BJ (cell line): ENCODE results near the gene CXXC1. TPM values are rescaled to one million over a fixed set of nuclear protein-coding genes. Genes with fewer than 3 reads are reported as not detected.

Experiments used
- CTCF ChIA-PET: fragments of 350-600 bp; formaldehyde crosslinking; extraction: SDS; loops from one replicate; lab custom pipeline; 2021; ENCODE audit warnings: antibody characterized with exemption, inconsistent platforms; lab: Yijun Ruan, JAX
- POLR2A ChIA-PET: fragments of 300-600 bp; sonication (Branson Sonifier 250); formaldehyde crosslinking; extraction: SDS; loops from one replicate; lab custom pipeline; 2021; ENCODE audit warnings: antibody characterized with exemption; lab: Charles Lee
- DNase-seq: peaks from one replicate; pipeline ENCODE4 v3.0.0-alpha.2; 2011; ENCODE audit warnings: low read depth
- H3K27me3 ChIP-seq: 2 replicates; pipeline ENCODE4 v1.6.0; 2011; ENCODE audit warnings: low read length; ENCODE audit not compliant: control insufficient read depth, insufficient read depth
- H3K36me3 ChIP-seq: 2 replicates; pipeline ENCODE4 v1.5.1; 2011; ENCODE audit warnings: low read length; ENCODE audit not compliant: control insufficient read depth, insufficient read depth
- H3K4me3 ChIP-seq: 2 replicates; pipeline ENCODE4 v1.5.1; 2011; ENCODE audit warnings: low read depth, mild to moderate bottlenecking, control low read depth, low read length
- polyA plus RNA-seq: library from polyadenylated mRNA; depleted of rRNA; stranded (reverse); fragments of >200 nt; gene quantifications from 2 replicates; pipeline ENCODE4 v1.2.3, GENCODE V29; 2011
- TF ChIP-seq, protein P1 (sequence below): IDR thresholded peaks from 2 replicates; pipeline ENCODE4 v1.5.1; 2011; ENCODE audit warnings: low read depth, mild to moderate bottlenecking, control low read depth, inconsistent platforms, low read length, moderate library complexity; ENCODE audit not compliant: insufficient read depth

Gene CXXC1
- polyA plus RNA-seq, 1 experiment = 51.2 TPM

DNA sequence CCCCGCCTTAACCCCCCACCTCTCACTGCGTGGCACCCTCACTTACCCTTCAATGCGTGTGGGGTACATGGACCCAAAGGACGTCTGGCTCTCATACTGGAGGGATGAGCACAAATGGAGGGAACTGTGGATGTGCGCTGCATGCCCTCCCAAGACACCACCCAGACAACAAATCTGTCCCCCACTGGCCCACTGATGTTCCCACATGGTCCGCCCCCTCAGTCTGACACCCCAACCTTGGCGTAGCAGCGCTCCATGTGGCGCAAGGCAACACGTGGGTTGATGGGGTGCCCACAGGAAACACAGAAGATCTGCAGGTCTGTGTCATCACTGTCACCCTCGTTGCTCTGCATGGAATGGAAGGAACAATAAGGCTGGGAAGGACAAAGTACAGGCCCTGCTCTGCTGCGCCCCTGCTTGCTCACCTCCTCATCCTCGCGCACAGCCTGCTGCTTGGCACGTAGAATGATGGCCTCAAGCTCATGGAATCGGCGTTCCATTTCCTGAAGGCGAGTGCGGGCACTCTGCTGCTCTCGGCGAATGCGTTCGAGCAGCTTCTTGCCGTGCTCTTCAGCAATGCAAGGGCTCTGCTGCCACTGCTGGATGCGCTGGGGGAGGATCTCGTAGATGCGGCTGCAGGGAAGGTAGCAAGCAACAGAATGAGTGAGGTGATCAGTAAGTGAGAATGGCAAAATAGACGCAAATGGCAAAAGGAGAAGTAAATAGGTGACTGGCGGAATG, 3.9 kb downstream of the CXXC1 start:
- CTCF ChIA-PET = interaction anchor here (0.9 kb wide), 1 partner anchor 74 kb away, joined by 4 read pairs; no protein-coding TSS in a partner anchor
- Histone ChIP-seq H3K27me3 (no peaks in the 10 kb centered on the region), H3K36me3 (peaks cover 21% of the 10 kb centered on the region), H3K4me3 (no peak overlapping the region)
- DNase-seq = no peak
- POLR2A ChIA-PET = no interaction called here
- TF ChIP-seq, protein P1, sequence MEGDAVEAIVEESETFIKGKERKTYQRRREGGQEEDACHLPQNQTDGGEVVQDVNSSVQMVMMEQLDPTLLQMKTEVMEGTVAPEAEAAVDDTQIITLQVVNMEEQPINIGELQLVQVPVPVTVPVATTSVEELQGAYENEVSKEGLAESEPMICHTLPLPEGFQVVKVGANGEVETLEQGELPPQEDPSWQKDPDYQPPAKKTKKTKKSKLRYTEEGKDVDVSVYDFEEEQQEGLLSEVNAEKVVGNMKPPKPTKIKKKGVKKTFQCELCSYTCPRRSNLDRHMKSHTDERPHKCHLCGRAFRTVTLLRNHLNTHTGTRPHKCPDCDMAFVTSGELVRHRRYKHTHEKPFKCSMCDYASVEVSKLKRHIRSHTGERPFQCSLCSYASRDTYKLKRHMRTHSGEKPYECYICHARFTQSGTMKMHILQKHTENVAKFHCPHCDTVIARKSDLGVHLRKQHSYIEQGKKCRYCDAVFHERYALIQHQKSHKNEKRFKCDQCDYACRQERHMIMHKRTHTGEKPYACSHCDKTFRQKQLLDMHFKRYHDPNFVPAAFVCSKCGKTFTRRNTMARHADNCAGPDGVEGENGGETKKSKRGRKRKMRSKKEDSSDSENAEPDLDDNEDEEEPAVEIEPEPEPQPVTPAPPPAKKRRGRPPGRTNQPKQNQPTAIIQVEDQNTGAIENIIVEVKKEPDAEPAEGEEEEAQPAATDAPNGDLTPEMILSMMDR = no peak

DNA sequence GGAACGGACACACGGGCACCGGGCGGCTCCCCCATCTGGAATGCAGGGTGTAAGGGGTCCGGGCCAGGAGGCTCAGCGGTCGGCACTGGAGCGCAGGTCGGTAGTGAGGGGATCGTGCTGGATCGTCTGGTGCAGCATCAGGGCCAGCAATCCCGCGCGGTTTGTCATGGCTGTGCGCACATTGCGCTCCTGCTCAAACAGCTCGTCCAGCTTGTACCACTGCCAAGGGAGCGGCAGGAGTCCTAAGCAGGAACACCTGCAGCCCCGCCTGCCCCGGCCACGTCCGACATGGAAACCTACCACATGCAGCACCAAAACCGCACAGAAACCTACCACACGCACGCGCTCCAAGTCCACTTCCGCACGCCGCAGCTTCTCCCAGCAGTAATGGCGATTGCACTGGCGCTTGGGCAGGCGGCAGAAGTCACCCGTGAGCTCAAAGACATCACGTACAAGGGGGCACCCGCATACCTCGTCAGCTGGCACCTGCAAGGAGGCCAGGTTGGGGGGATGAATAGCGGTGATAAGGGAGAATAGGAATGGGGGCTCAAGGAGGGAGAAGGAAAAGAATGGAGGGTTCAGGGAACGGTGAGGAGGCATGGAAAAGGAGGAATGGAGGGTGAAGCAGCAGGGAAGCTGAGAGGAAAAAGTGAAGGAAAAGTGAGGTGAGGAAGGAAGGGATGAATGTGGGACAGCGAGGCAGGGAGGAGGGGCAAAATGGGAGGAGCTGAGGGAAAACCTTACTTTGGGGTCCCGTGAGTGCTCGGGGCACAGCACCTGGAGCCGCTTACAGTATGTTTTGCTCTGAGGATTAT, 4.8 kb downstream of the CXXC1 start:
- Histone ChIP-seq H3K27me3 (no peaks in the 10 kb centered on the region), H3K4me3 (no peak overlapping the region), H3K36me3 (peaks cover 21% of the 10 kb centered on the region)
- ChIA-PET POLR2A (no interaction called here), CTCF (interaction anchor here (0.9 to 1.6 kb wide), 2 partner anchors 10 to 75 kb away, joined by 3 to 4 read pairs; no protein-coding TSS in a partner anchor)
- TF ChIP-seq, protein P1 = no peak
- DNase-seq = no peak

DNA sequence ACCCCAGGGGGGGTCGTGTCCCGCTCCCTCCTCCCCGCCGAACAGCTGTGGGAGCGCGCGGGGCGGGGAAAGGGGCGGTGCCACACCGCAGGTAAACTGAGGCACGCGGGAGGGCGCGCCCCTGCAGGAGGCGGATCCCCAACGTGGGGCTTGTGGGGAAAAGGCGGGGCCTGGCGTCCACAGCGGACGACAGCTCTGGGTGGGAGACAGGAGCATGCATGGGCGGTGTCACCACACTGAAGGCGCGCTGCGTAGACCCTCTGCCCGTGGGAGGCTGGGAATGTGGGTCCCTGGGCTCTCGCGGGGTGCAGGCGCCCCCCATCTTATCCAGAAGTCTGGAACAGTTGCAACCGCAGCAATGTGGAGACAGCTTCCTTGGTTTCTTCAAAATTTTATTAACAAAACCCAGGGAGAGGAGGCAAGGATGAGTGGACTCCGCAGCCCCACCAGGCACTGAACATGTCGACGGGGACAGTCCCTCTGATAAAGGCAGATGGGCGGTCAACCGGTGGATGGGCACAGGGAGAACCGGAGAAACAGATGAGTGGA, 5.4 kb downstream of the CXXC1 start:
- Histone ChIP-seq H3K4me3 (peak overlapping the region; percentile 89), H3K36me3 (peaks cover 22% of the 10 kb centered on the region), H3K27me3 (no peaks in the 10 kb centered on the region)
- POLR2A ChIA-PET = interaction anchor here (0.6 kb wide), 4 partner anchors 83 to 1447 kb away, joined by 3 to 4 read pairs (median 3); no protein-coding TSS in a partner anchor
- TF ChIP-seq, protein P1 = no peak
- no peak for DNase-seq
- CTCF ChIA-PET = interaction anchor here (0.6 to 1.6 kb wide), 3 partner anchors 9 to 13 kb away, joined by 3 to 6 read pairs (median 3); no protein-coding TSS in a partner anchor

DNA sequence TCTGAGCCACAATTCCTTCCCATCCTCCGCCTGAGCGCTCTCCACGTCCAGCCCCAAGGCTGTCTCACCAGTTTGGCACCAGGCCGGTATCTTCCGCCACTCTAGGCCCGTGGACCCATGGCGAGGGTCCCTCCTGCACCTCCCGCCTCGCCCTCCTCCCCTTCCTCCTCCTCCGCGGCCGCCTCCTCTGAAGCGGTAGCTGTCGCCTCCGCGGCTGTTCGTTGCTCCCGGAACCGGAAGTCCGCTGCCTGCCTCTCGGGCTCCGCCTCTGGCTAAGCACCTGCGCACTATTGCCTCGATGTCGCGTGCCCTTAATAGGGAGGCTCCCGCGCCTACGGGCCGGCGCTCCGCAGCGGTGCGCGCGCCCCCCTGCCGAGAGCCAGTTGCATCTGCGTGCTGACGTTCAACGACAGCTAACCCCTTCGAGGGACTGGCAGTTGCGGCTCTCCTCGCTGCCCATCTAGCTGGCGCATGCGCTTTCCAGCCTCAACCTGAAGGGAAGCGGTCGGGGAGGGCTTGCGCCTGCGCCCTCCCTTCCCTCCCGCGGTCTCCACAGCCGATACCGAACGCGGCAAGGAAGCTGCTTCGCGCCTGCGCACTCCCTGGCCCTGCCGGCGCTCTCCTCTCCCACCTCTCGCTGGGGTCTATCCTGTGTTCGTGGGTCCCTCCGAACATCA, 6.1 kb downstream of the CXXC1 start, which contains the start of gene MBD1:
MBD1 (minus strand) TSS at position 229 of the 677 bp plus-strand sequence. CDS start 1,531 bp downstream, outside the sequence.
- ChIA-PET POLR2A (interaction anchor here (0.6 kb wide), 4 partner anchors 82 to 1447 kb away, joined by 3 to 4 read pairs (median 3); no protein-coding TSS in a partner anchor), CTCF (interaction anchor here (0.6 to 1.6 kb wide), 3 partner anchors 8 to 13 kb away, joined by 3 to 6 read pairs (median 3); no protein-coding TSS in a partner anchor)
- Histone ChIP-seq H3K27me3 (no peaks in the 10 kb centered on the region), H3K4me3 (peak within 1 kb of the TSS; percentile 89), H3K36me3 (peaks cover 27% of the 10 kb centered on the region)
- TF ChIP-seq, protein P1 = peak; percentile 37
- DNase-seq = peak; percentile 98
